HG02938 (cell line): Measurements from ENCODE around the gene DACH1.

Experiments used
- ATAC-seq: cut with Tn5 transposase; IDR thresholded peaks from one replicate; pipeline ENCODE4 v1.9.1; 2021; ENCODE audit warnings: mild to moderate bottlenecking, moderate library complexity; ENCODE audit not compliant: unreplicated experiment

DACH1 gene

DNA sequence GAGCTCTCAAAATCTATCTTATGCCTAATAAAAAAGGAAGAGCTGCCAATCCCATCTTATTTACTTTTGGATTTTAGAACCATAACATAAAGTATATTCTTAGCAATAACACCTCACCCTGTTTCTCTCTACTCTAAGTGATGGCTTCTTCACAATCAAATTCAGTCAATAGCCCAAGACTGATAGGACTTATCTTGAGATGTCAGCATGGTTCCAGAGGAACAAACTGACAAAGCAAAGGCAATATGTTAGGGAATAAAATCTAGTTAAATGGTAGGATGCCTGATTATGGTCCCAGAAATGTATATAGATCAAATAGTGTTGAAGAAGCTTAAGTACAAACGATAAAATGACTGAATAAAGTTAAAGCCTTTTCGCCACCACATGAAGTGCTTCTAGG lies 36.3 kb downstream of the DACH1 start:
- no peak for ATAC-seq

DNA sequence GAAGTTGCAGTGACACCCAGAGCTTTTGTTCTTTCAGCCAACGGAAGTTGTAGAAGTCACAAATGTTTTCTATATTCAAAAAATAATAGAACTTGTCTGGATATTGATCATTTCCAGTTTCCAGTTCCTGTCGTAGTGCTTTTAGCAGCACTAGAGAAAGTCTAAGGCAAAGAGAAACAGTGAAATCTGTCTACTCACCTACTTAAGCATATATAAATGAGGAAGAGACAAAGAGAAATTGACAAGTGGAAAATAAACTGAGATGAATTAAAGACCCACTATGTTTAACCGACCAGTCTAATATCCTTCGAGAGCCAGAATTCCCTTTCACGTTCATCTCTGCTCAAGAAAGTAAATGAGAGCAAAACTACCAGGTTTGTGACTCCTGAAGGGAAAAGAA lies 36.7 kb downstream of the DACH1 start:
- no peak for ATAC-seq

DNA sequence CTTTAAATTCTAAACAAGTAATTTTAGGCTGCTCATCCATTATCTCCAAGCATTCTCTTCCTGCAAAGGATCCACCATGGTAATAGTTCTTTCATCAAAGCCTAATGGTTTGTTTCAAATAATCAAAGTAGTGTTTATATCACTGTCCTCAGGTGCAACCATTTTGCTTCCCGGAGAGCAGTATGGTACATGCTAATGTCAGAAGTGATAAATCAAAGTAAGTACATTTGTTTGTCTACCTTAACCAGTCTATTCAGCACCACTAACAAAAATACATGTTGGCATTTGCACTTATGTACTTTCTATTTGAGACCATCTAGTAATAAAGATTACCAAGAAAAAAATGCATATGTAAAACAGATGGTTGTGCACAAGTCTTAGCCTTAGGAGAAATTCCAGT lies 37.5 kb downstream of the DACH1 start:
- ATAC-seq = no peak

DNA sequence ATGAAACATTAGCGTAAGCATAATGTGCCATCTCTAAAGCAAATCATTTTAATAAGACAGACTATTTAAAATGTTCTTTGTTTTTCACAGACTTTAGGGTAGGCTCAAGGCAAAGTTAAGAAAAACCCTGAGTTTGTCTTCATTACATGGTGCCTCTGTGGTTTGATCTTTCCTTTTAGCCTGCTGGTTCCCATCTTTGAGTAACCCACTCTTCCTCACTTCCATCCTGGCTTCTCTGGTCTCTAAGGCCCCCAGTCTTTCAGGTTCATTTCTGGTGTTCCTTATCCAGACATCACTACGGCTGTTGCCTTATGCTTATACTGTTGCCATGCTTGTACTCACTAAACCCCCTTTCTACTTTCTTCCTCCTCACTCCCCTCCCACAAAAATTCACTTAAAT lies 38.4 kb downstream of the DACH1 start:
- ATAC-seq = no peak

DNA sequence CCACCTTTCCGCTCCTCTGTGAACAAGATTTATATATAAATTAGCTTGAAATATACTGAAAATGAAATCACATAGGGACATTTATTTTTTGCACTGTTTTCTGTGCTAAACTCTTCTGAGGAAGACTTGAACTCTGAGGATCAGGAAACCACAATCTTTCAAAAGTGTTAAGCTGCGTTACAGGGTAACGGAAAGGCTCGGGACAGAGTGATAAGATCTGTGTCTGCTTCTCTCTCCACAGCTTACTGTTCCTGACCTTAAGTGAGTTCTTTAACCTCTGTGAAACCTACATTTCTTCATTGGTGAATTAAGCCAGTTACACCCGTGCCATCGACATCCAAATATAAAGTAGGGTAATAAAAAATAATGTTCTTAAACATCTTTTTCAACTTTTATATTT lies 38.9 kb downstream of the DACH1 start:
- ATAC-seq = no peak

DNA sequence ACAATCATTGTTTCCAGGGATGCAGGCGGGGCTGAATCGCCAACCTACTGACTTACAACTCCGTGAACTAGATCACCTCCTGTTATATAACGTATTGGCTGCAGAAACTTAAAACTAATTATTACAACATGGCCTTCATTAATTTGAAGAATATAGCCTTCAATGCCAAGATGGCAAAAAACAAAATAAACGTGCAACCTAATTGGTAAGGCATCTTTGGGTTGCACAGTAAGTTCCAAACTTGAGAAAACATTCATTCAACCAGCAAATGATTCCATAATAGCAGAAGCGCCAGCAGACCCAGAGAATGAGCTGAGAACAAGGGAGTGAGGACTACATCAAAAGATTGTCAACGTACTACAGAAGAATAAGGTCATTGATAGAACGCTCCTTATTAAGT lies 39.8 kb downstream of the DACH1 start:
- ATAC-seq = no peak

DNA sequence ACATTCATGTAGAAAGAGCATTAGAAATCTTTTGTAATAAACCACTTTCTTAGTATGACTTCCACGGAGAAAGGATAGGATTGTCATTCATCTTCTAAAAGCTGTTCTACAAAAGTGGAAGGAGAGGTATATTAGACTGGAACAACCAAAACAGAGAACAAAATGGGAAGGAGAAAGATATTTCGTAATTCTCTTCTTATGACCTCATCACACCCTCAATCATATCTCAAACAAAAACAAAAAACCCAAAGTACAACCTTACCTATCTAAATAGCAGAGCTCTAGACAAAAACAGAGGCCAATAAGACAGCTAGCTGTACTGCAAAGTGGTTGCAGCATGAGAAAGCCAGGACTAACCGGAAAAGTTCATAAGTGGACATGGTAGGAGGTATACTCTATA lies 46.3 kb downstream of the DACH1 start:
- ATAC-seq = no peak

DNA sequence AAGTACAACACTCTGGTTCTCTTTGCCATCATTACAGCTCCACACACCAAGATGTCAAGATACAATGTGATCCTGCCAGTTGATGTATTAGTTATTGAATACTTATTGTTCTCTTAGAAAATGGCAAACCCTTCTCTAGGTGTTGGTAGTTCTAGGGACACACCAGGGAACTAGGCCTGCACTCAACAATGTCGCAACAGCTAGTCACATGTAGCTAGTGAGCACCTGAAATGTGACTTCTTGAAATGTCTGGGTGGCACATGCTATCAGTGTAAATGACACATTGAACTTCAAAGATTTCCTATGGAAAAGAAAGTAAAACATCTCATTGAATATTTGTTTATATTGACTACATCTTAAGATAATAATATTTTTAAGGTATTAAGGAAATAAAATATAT lies 49.7 kb downstream of the DACH1 start:
- ATAC-seq = no peak

DNA sequence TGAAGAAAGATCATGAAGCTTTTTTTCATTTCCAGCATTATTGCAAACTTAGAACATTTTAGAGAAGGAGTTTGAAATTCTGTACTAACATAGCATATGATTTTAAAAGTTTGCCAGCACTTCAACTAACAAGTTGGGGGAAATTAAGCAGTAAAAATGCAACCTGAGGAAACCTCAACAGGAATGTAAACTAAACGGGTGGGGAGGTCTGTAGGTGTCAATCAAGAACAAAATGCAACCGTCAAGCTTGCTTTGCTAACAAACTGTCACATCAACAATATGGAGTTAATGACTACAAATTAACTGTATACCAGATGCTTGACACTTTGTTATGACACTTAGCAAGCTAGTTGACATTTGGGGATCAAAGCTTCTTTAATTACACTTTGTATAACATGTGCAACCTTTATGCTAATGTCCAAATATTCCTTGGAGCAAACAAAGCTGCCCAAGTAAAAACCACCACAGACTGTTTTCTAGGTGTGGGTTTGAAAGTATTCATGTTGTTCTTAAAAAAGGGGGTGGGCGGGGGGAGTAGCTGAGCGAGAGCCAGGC lies 52.1 kb downstream of the DACH1 start:
- no peak for ATAC-seq

DNA sequence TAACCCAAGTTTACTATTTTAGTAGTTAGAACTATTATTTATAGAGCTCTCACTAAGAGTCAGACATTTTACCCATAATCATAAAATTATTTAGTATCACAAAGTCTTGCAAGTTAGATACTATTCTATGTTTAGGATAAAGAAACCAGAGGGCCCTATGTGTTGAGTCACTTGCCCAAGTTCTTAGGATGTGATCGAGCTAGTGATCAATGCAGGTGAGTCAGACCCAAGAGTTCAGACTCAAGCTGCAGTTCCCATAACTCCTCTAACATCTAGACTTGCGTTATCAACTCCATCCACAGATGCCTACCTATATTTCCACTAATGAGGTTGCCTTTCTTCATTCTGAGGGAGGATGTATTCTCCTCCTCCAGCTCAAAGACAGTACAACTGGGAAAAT lies 53.8 kb downstream of the DACH1 start:
- no peak for ATAC-seq

DNA sequence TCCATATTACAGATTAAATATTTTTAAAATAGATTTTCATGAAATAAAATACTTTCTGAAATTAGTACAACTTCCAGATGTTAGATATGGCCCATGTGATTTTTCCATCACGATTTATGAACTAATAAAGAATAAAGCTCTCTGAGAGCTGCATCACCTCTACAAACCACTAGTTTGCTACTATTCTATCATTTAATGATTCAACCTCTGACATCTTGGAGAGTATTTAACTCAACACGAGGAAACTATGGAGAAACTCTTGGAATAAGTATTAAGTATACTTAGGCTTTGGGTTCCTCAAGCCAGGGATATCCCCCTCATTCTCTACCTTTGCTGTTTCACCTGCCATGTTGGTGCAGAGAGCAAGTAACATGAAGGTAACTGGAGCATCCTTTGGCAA lies 55.7 kb downstream of the DACH1 start:
- no peak for ATAC-seq

DNA sequence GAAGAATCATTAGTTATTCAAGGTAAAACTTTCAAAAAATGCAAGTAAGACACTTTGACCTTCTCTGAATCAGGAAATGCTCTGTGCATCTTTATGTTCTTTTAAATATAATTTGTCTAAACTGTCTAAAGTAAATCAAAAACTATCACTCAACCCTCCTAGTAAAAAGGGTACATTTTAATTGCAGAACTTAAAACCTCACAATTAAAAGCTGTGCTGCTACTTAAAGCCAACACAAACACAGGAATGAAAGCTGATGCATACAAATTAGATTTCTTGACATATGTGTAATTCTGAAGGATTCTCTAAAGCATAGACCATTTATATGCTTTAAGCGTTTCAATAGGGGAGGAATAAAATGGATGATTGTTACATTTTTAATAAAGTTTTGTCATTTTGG lies 58.3 kb downstream of the DACH1 start:
- no peak for ATAC-seq

DNA sequence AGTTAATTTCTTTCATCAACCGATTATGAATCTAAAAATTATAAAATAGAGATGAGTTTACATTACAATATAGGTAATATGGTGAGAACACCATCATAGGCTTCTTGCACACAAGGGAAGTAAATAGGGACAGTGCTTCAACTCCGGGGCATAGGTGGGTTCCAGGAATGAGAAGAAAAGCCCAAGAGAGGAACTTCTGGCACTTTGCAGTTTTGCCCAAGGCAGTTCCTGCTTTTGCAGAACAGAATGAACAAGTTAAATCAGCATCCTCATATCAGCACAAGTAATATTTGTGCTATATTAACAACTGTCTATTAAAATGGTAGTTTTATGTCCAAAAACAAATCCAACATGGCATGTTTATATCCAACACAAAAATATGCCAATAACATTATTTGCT lies 60.1 kb downstream of the DACH1 start:
- ATAC-seq = no peak

DNA sequence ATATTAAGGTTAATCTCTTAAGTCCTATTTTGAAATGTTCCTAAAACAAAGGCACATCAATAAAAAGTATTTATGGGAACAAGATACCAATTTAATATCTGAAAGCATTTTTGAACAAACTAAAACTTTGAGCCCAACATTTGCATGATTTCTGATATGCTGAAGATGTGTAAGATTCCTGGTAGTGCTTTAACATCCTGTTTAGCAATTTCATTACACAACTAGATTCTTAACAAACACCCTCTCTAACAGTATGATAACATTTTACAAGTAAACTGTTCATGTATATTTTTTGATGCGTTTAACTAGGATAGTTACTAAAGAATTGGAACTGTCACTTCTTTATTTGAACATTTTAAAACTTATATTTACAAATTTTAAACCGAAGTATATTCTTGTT lies 63.9 kb downstream of the DACH1 start:
- no peak for ATAC-seq

DNA sequence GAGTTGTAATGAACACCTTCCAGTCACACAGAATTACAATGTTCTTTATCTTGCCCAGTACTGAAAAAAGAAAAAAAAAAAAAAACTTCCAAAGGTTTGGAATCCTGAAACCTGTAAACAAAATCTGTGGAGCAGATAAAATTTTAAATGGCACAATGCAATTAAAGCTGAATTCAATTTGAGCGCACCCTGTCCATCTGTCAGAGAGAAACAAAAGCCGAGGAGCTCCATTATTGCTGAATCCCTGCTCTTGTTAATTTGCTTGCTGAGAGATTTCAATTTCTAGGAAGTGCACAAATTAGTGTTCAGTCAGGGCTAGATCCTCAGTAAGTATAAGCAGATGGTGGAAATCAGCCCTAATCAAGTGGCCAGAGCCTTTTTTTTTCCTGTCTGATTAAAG lies 65.2 kb downstream of the DACH1 start:
- no peak for ATAC-seq

DNA sequence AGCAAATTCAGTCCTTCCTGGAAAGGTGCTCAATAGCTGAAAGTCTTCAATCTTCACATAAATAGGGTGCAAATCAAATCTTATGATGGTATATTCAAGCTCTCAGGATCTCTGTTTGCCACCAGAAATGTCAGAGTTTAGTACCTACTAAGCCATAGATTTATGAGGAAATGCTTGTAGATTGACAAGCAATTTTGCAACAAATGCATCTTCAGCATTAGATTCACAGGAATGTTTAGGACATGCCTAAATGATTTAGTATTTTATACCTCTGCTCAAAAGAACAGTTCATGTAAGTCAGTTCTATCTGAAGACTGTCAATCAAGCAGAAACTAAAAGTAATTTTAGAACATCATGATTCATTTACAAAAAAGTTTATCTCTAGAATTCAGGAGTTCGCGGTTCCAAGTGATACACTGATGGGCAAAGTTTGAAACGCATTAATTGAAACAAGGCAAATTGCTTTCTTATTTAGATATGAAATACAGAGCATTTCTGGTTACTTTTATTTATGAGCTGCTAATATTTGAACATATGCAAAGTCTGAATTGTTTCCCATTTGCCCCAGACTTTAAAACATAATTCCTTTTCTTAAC lies 65.7 kb downstream of the DACH1 start:
- no peak for ATAC-seq

DNA sequence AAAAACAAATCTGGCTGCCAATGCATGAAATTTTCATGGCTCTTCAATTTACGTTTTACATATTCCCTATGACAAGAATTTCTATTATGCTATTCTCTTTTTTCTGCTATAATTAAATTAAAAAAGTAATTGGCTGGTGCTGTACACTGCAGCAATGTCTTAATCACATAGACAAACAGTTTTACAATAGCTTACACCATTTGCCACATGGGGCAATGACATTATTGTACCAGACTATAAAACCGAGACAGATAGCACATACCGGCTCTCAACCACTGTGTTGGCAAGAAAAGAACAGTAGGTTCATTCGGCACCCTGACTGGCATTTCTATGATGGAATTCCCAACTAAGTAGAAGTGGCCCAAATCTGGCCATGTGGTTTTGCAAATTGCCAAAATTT lies 67.7 kb downstream of the DACH1 start:
- ATAC-seq = no peak

DNA sequence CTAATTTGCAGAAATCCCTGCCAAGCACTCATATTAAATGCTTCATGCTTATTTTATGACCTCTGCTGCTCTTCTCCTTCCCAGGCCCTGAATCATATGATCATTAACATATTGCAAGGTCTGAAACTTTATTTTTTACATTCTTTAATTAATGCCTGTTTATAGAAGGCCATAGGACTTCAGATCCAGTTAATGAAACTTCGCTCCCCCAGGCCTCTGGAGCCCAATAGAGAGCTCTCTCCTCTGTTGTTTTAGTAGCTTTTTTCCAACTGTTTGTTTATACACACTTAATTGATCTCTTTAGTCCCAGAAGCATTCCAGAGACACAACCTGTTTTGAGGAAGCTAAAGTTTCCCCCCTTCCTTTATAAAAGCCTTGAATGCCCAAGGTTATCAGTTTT lies 68.3 kb downstream of the DACH1 start:
- no peak for ATAC-seq

DNA sequence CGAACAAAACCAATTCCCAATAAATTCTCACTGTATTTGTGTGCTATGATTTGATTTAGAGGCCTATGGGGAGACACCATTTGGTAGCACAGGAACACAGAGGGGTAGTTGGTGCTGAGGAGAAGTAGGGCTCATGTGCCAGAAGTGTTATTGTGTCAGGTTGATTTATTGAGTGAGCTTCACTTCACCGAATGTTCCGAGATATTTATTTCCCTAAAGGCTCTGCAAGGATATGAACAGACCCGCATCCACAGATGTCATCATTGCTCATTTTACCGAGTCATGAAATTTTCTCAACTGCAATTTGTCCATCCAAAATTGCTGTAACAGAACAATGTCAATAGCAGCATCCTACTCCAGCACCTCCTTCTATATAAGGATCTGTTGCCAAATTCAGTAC lies 69.5 kb downstream of the DACH1 start:
- no peak for ATAC-seq

DNA sequence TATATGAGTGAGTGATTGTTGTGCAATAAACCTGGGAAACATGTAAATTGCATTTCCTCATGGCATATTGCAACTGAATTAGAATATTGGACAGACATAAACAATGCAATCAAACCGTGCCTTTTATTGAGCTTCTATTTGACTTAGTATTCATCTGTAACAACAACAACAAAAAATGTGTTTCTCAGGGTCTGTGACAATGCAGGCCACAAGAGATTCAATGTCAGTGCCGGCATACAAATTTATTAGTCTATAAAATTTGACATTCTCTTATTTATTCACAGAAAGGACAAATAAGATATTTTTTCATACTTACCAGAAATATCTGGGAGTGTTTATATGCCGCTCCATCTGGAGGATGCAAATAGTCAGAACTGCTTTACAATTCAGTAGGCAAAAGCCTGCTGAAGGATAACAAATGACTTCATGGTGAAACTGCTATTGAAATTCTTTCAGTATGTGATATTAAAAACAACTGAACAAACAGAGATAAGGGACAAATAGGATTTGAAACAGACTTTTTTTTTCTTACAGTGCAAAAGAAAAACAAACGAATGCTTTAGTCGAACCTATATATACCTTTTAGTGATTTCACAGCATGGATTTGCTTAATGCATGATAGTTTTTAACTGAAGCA lies 77.2 kb downstream of the DACH1 start:
- ATAC-seq = no peak

DNA sequence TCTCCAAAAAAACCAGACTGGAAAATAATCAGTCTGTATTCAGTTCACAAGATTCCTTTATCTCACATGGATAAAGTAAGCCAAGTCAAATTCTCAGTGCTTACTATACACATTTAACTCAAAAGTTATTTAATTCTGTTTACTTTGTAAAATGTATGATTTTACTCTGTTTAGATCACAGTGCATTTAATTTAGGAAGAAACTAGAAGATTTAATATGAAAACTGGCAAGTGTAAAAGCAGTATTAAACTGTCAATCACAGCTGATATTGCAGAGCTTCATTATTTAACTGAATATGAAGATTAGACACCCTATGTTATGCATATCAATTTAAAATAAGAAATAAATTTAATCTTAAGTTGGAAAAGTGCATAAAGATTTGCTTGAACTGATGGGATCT lies 78.0 kb downstream of the DACH1 start:
- ATAC-seq = no peak

DNA sequence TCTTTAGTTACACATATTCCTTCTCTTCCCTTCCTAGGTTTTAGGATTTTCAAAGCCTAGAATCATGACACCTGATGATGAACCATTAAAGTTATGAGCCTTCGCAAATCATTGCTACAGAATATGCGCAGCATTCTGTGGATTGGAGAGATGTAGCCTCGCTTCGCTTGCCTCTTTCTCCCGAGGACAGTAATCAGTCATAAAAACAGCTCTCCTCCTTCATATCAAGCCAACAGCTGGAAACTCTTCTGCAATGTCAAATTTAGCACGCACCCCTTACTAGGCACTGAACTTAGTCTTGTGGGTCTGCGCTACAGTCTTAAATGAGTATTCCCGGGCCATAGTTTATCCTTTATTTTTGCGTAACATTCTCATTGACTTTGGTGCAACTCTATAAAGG lies 79.6 kb downstream of the DACH1 start:
- no peak for ATAC-seq

DNA sequence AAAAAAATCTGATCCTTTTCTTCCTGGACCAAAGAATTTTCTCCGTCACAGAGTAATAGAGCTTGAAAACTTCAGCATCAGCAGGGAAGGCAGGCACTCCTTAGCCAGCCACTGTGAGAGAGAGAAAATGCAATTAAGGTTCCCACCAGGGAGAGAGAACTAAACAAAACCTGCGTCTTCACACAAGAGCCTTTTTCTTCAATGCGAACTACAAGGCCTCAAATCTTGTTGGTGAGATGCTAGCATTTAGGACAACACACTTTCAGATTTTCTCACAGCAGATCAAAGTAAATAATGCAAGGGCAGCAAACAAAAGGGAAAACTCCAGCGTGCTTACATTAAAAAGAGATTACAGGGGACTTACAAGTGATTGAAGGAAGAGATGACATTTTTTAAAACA lies 80.1 kb downstream of the DACH1 start:
- ATAC-seq = no peak
